Ovary (tissue), 9 donors: ENCODE data around the gene SERPINB6. TPM values are rescaled to one million over a fixed set of nuclear protein-coding genes. Genes with fewer than 3 reads are reported as not detected.
"Not testable (repeated sequence)": the region's sequence is repeated elsewhere in the genome, so short reads cannot be mapped to it uniquely, and the experiment has no call there.

ENCODE experiments used
- DNase-seq, 5 donors: peaks; one replicate each; pipeline ENCODE4 v3.0.0-alpha.2; 2019 to 2020
- H3K27ac ChIP-seq, 2 donors: fragments of 200-600 bp; one replicate each; pipeline versions ENCODE4 v1.5.1 to v1.8.0; 2019 to 2022
- H3K27me3 ChIP-seq: fragments of 200-600 bp; one replicate; pipeline ENCODE4 v1.8.0; 2022
- H3K36me3 ChIP-seq: fragments of 200-600 bp; sonication (generic); one replicate; pipeline ENCODE4 v1.5.1; 2019
- H3K4me1 ChIP-seq: one replicate; pipeline ENCODE4 v1.8.1; 2013; ENCODE audit warnings: mild to moderate bottlenecking, moderate library complexity; ENCODE audit not compliant: insufficient read depth
- H3K4me3 ChIP-seq: fragments of 200-600 bp; sonication (generic); one replicate; pipeline ENCODE4 v1.5.1; 2017
- H3K9me3 ChIP-seq, 2 donors: fragments of 200-600 bp in 1 of 2; sonication (generic) in 1 of 2; one replicate each; pipeline versions ENCODE4 v1.5.1 to v1.8.1; 2013 to 2019; ENCODE audit warnings: mild to moderate bottlenecking in 1 of 2, moderate library complexity in 1 of 2
- CTCF ChIP-seq, 3 donors: fragments of 450-650 bp in 2 of 3; fragments of 200-600 bp in 1 of 3; IDR thresholded peaks; one replicate each; pipeline versions ENCODE4 v1.5.1 to v1.8.0; 2016 to 2022; ENCODE audit warnings: antibody characterized with exemption in 3 of 3, mild to moderate bottlenecking in 1 of 3
- EP300 ChIP-seq: sonication (generic); formaldehyde crosslinking; IDR thresholded peaks from one replicate; pipeline ENCODE4 v1.6.1; 2017; ENCODE audit warnings: antibody characterized with exemption
- POLR2A ChIP-seq: fragments of 450-650 bp; IDR thresholded peaks from one replicate; pipeline ENCODE4 v1.6.1; 2017; ENCODE audit warnings: antibody characterized with exemption, mild to moderate bottlenecking, moderate library complexity
- WGBS, 3 donors: extraction: QIAGEN DNeasy Blood & Tissue Kit in 1 of 3; methylation state at CpG; one replicate each; pipeline versions ENCODE4 v1.1.5 to v1.1.7; 2013 to 2017; 5-methylcytosine and 5-hydroxymethylcytosine counted together
- intact Hi-C, 4 donors: fragments of 100-400 bp; cut with DNase I; formaldehyde crosslinking; loops; one replicate each; pipeline versions ENCODE4 v1.11.0 to v1.15.1; 2022 to 2023
- polyA plus RNA-seq, 2 donors: library from polyadenylated mRNA; stranded (reverse); fragments of 200-250 nt in 1 of 2; fragments of 350-450 nt in 1 of 2; fragmentation: Illumina TruSeq in 1 of 2; extraction: RNeasy Lipid Tissue Mini Kit (QIAGEN cat#74804) in 1 of 2; gene quantifications; one replicate each; pipeline ENCODE4 v1.2.3, GENCODE V29; 2013 to 2014
- total RNA-seq, 7 donors: library from RNA; depleted of rRNA in 2 of 7; stranded (reverse); fragments of >200 nt in 2 of 7; fragmentation: NEBNext Ultra II Directional in 3 of 7; extraction: Animal tissue kit (Norgen Biotek cat#: 25700) in 3 of 7; gene quantifications; one replicate each; pipeline versions ENCODE4 v1.1.0 to v1.2.4, GENCODE V29; 2016 to 2023
- donor health status: DM: no; HTN: no; CAD: no; lungs with moderate emphysema.
- donor health status: DM: no; HTN: no; CAD: no.
- donor health status: Bipolar disorder and iron deficiency.
- donor health status: DM: yes; HTN: yes; CAD: no.
- donor health status: DM: no; HTN: no; CAD: no.
- donor health status: DM: yes; HTN: yes; CAD: no.

SERPINB6 gene
- total and polyA plus RNA-seq, 9 donors: 98.1 to 252 (median 156) TPM

- peaks cover 2% of the 10 kb centered on the region for H3K4me1 ChIP-seq
- no peak for TF ChIP-seq CTCF (IDR thresholded peaks at IDR 0.05)
- no peak overlapping the region for H3K4me3 ChIP-seq
- intact Hi-C loops: loop anchor here (2.0 to 5.0 kb wide), 4 partner anchors 84 to 139 kb away; partner anchors contain the start of gene SERPINB1 (in 1 of the 4)
- no peak overlapping the region for H3K27ac ChIP-seq
- no peaks in the 10 kb centered on the region for H3K9me3 ChIP-seq
- WGBS, 3 donors: 80 to 85% (median 85%) methylated on average over 8 of the region's 8 CpGs
- DNase-seq: no peak
- no peaks in the 10 kb centered on the region for H3K27me3 ChIP-seq
- no peaks in the 10 kb centered on the region for H3K36me3 ChIP-seq
Observed at GRCh38 chr6:2931055-2931454, 40.3 kb downstream of the SERPINB6 start.

- WGBS, 3 donors: 85 to 86% (median 85%) methylated on average over 13 of the region's 13 CpGs
- H3K27me3 ChIP-seq, H3K9me3 ChIP-seq, H3K4me1 ChIP-seq, intact Hi-C loops, H3K4me3 ChIP-seq, H3K36me3 ChIP-seq, H3K27ac ChIP-seq, DNase-seq: not testable (repeated sequence)
Observed at GRCh38 chr6:2927931-2928330, 43.4 kb downstream of the SERPINB6 start.

- WGBS, 3 donors: 35 to 42% (median 41%) methylated on average over 13 of the region's 13 CpGs
- not testable (repeated sequence) for H3K4me1 ChIP-seq
Observed at GRCh38 chr6:2925842-2926747, 45.3 kb downstream of the SERPINB6 start.

GRCh38 chr6:2921520-2922115 is 49.7 kb downstream of the SERPINB6 start:
- TF ChIP-seq EP300 (no peak), POLR2A (no peak), CTCF (IDR thresholded peaks at IDR 0.05) (no peak)

More at GRCh38 chr6:2925842-2926747, 45.3 kb downstream of the SERPINB6 start:
- H3K36me3 ChIP-seq, H3K27me3 ChIP-seq, H3K4me3 ChIP-seq, DNase-seq, H3K9me3 ChIP-seq, H3K27ac ChIP-seq, intact Hi-C loops: not testable (repeated sequence)

GRCh38 chr6:2920671-2921112 is 50.7 kb downstream of the SERPINB6 start:
- Histone ChIP-seq H3K4me1 (no peaks in the 10 kb centered on the region), H3K4me3 (no peak overlapping the region), H3K9me3 (no peaks in the 10 kb centered on the region), H3K27ac (no peak overlapping the region), H3K36me3 (no peaks in the 10 kb centered on the region), H3K27me3 (no peaks in the 10 kb centered on the region)
- TF ChIP-seq CTCF (IDR thresholded peaks at IDR 0.05) (no peak), POLR2A (no peak), EP300 (no peak)
- DNase-seq: no peak
- WGBS, 3 donors: 93 to 98% (median 96%) methylated on average over 14 of the region's 14 CpGs
- intact Hi-C loops: no loop called here

More at GRCh38 chr6:2921520-2922115, 49.7 kb downstream of the SERPINB6 start:
- Histone ChIP-seq H3K36me3 (no peaks in the 10 kb centered on the region), H3K4me1 (no peaks in the 10 kb centered on the region), H3K4me3 (no peak overlapping the region), H3K27me3 (no peaks in the 10 kb centered on the region), H3K9me3 (no peaks in the 10 kb centered on the region), H3K27ac (no peak overlapping the region)
- intact Hi-C loops: no loop called here
- DNase-seq: no peak
- 83 to 86% (median 84%) methylated on average over 4 of the region's 4 CpGs for WGBS, 3 donors
